Measurements from ENCODE around the gene CXorf66. TPM values are rescaled to one million over a fixed set of nuclear protein-coding genes. Genes with fewer than 3 reads are reported as not detected.
A peak's percentile ranks its signal among the peaks of the same experiment; 100 is the strongest.
"Not testable (repeated sequence)": the region's sequence is repeated elsewhere in the genome, so short reads cannot be mapped to it uniquely, and the experiment has no call there.

The CXorf66 gene
- polyA plus RNA-seq, 1 experiment = not detected

GRCh38 chrX:139971394-139971749, 6.1 kb upstream of the CXorf66 start:
- no peak overlapping the region for H3K4me3 ChIP-seq (ENCODE audit: low read depth, low read length)
- ChIA-PET POLR2A (interaction anchor here (0.7 kb wide), 1 partner anchor 231 kb away, joined by 22 read pairs; no protein-coding TSS in a partner anchor), CTCF (interaction anchor here (0.6 kb wide), 1 partner anchor 9 kb away, joined by 3 read pairs; no protein-coding TSS in a partner anchor)

DNA sequence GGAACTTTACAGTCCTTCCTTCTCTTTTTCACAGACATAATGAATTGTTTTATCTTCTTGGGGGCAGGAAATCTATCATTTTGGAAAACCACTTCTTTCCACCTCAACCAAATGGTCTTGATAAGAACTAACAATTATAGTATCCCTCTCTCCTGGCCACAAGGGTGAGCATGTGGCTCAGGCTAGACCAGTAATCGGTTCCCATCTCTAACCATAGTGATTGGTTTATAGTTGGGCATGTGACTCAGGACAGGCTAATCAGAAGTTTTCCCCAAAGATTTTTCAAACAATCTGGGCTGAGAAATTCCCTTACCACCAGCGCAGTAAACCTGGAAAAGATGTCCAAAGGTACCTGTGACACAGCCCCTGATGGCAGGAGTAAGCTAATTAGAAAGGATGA, 4.0 kb upstream of the CXorf66 start:
- TF ChIP-seq, protein P1, sequence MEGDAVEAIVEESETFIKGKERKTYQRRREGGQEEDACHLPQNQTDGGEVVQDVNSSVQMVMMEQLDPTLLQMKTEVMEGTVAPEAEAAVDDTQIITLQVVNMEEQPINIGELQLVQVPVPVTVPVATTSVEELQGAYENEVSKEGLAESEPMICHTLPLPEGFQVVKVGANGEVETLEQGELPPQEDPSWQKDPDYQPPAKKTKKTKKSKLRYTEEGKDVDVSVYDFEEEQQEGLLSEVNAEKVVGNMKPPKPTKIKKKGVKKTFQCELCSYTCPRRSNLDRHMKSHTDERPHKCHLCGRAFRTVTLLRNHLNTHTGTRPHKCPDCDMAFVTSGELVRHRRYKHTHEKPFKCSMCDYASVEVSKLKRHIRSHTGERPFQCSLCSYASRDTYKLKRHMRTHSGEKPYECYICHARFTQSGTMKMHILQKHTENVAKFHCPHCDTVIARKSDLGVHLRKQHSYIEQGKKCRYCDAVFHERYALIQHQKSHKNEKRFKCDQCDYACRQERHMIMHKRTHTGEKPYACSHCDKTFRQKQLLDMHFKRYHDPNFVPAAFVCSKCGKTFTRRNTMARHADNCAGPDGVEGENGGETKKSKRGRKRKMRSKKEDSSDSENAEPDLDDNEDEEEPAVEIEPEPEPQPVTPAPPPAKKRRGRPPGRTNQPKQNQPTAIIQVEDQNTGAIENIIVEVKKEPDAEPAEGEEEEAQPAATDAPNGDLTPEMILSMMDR (IDR thresholded peaks at IDR 0.05; ENCODE audit: insufficient read depth, low read depth, low read length) = no peak
- Histone ChIP-seq H3K27me3 (ENCODE audit: control insufficient read depth, insufficient read depth, low read length) (no peaks in the 10 kb centered on the region), H3K4me3 (ENCODE audit: low read depth, low read length) (no peak overlapping the region), H3K36me3 (ENCODE audit: control insufficient read depth, insufficient read depth, low read length) (no peaks in the 10 kb centered on the region)
- POLR2A ChIA-PET = no interaction called here
- DNase-seq (ENCODE audit: low read depth) = no peak
- CTCF ChIA-PET = no interaction called here

More at GRCh38 chrX:139971394-139971749, 6.1 kb upstream of the CXorf66 start:
- no peak for DNase-seq (ENCODE audit: low read depth)
- TF ChIP-seq, protein P1 (IDR thresholded peaks at IDR 0.05; ENCODE audit: insufficient read depth, low read depth, low read length) = no peak
- Histone ChIP-seq H3K27me3 (ENCODE audit: control insufficient read depth, insufficient read depth, low read length) (no peaks in the 10 kb centered on the region), H3K36me3 (ENCODE audit: control insufficient read depth, insufficient read depth, low read length) (no peaks in the 10 kb centered on the region)

GRCh38 chrX:139967750-139968149, 2.4 kb upstream of the CXorf66 start:
- Histone ChIP-seq H3K4me3 (ENCODE audit: low read depth, low read length) (no peak overlapping the region), H3K27me3 (ENCODE audit: control insufficient read depth, insufficient read depth, low read length) (no peaks in the 10 kb centered on the region), H3K36me3 (ENCODE audit: control insufficient read depth, insufficient read depth, low read length) (no peaks in the 10 kb centered on the region)
- TF ChIP-seq, protein P1 (IDR thresholded peaks at IDR 0.05; ENCODE audit: insufficient read depth, low read depth, low read length) = no peak
- POLR2A ChIA-PET = no interaction called here
- DNase-seq (ENCODE audit: low read depth) = no peak
- CTCF ChIA-PET = no interaction called here

GRCh38 chrX:139967300-139967699, 2.0 kb upstream of the CXorf66 start:
- no peak for DNase-seq (ENCODE audit: low read depth)
- H3K4me3 ChIP-seq (ENCODE audit: low read depth, low read length) = no peak overlapping the region
- ChIA-PET POLR2A (no interaction called here), CTCF (interaction anchor here (0.8 kb wide), 1 partner anchor 10 kb away, joined by 5 read pairs; no protein-coding TSS in a partner anchor)
- no peaks in the 10 kb centered on the region for H3K27me3 ChIP-seq (ENCODE audit: control insufficient read depth, insufficient read depth, low read length)
- no peaks in the 10 kb centered on the region for H3K36me3 ChIP-seq (ENCODE audit: control insufficient read depth, insufficient read depth, low read length)
- TF ChIP-seq, protein P1 (IDR thresholded peaks at IDR 0.05; ENCODE audit: insufficient read depth, low read depth, low read length) = peak; percentile 38

GRCh38 chrX:139966159-139966558, 838 bp upstream of the CXorf66 start:
- POLR2A ChIA-PET; H3K36me3 ChIP-seq (ENCODE audit: control insufficient read depth, insufficient read depth, low read length); CTCF ChIA-PET; H3K4me3 ChIP-seq (ENCODE audit: low read depth, low read length); DNase-seq (ENCODE audit: low read depth); H3K27me3 ChIP-seq (ENCODE audit: control insufficient read depth, insufficient read depth, low read length): not testable (repeated sequence)
- TF ChIP-seq, protein P1 (IDR thresholded peaks at IDR 0.05; ENCODE audit: insufficient read depth, low read depth, low read length) = peak; percentile 22; the same call in 1 of the 2 replicates

DNA sequence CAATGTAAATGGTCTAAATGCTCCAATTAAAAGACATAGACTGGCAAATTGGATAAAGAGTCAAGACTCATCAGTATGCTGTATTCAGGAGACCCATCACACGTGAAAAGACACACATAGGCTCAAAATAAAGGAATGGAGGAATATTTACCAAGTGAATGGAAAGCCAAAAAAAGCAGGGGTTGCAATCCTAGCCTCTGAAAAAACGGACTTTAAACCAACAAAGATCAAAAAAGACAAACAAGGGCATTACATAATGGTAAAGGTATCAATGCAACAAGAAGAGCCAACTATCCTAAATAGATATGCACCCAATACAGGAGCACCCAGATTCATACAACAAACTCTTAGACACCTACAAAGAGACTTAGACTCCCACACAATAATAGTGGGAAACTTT, 4.2 kb downstream of the CXorf66 start:
- H3K4me3 ChIP-seq (ENCODE audit: low read depth, low read length); DNase-seq (ENCODE audit: low read depth); POLR2A ChIA-PET; H3K27me3 ChIP-seq (ENCODE audit: control insufficient read depth, insufficient read depth, low read length); CTCF ChIA-PET; H3K36me3 ChIP-seq (ENCODE audit: control insufficient read depth, insufficient read depth, low read length): not testable (repeated sequence)

All from BJ (cell line).